ENCODE measurements around the gene CUX1. TPM values are rescaled to one million over a fixed set of nuclear protein-coding genes. Genes with fewer than 3 reads are reported as not detected.
"Not testable (repeated sequence)": the region's sequence is repeated elsewhere in the genome, so short reads cannot be mapped to it uniquely, and the experiment has no call there.

The CUX1 gene
- total RNA-seq, 4 donors from 2014 or later, result 93.8 to 156 (median 112) TPM

- Histone ChIP-seq H3K9me3 (no peaks in the 10 kb centered on the region), H3K27ac (no peak overlapping the region), H3K27me3 (no peaks in the 10 kb centered on the region), H3K4me3 (replicated peaks in 1 of 3) (no peak overlapping the region), H3K4me1 (peaks cover 23 to 53% of the 10 kb centered on the region in 2 donors), H3K36me3 (no peaks in the 10 kb centered on the region)
- 60 to 67% methylated on average over 8 of the region's 8 CpGs for WGBS, 2 donors
- TF ChIP-seq CTCF (IDR thresholded peaks at IDR 0.05) (no peak), POLR2A (IDR thresholded peaks at IDR 0.05) (no peak)
- intact Hi-C loops (cut with DNase I), result no loop called here
- no peak for DNase-seq
Observed at GRCh38 chr7:101820703-101821102, 3.3 kb downstream of the CUX1 start.

DNA sequence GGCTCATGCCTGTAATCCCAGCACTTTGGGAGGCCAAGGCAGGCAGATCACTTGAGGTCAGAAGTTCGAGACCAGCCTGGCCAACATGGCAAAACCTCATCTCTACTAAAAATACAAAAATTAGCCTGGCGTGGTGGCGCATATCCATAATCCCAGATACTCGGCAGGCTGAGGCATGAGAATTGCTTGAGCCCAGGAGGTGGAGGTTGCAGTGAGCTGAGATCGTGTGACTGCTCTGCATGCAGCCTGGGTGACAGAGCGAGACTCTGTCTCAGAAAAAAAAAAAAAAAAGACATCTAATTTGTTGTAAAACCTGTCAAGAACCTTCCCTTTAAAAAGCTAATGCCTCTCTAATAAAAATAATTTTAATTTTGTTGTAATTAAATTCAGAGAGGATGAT is 5.2 kb downstream of the CUX1 start:
- H3K27me3 ChIP-seq; H3K9me3 ChIP-seq; H3K4me3 ChIP-seq (replicated peaks in 1 of 3); H3K36me3 ChIP-seq; intact Hi-C loops (cut with DNase I): not testable (repeated sequence)
- 69% methylated on average over 5 to 6 of the region's 6 CpGs for WGBS, 2 donors
- Histone ChIP-seq H3K4me1 (peaks cover 21 to 60% of the 10 kb centered on the region in 2 donors), H3K27ac (peak overlapping the region in 2 of 3 donors; percentile 29 to 66)
- peak in 1 of 2 donors; percentile 41 for DNase-seq

GRCh38 chr7:101823096-101823495 is 5.7 kb downstream of the CUX1 start:
- Histone ChIP-seq H3K4me1 (peaks cover 17 to 55% of the 10 kb centered on the region in 2 donors), H3K36me3 (no peaks in the 10 kb centered on the region), H3K27me3 (no peaks in the 10 kb centered on the region), H3K4me3 (replicated peaks in 1 of 3) (no peak overlapping the region), H3K9me3 (no peaks in the 10 kb centered on the region), H3K27ac (peak overlapping the region in 2 of 3 donors; percentile 29 to 66)
- WGBS, 2 donors, result 30 to 47% methylated on average over 11 of the region's 11 CpGs
- TF ChIP-seq POLR2A (IDR thresholded peaks at IDR 0.05) (no peak), CTCF (IDR thresholded peaks at IDR 0.05) (no peak)
- peak; percentile 47 to 56 for DNase-seq
- intact Hi-C loops (cut with DNase I), result no loop called here

DNA sequence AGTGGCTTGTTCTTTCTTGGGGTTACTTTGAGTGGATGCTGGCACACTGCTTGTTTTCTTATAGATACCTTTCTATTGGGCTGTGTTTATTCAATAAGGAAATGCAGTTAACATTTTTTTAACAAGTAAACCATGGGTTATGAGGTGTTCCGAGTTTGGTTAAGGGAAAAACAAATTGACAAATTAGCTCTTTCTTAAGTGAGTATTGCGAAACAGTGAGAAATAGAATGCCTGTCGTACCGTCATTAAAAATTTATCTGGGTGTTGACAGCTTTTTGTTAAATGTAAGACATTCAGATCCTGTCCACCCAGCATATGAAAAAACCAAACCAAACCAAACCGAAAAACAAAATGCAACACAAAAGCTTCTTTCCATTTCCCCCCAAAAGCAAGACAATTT is 6.2 kb downstream of the CUX1 start:
- Histone ChIP-seq H3K4me3 (replicated peaks in 1 of 3) (no peak overlapping the region), H3K36me3 (no peaks in the 10 kb centered on the region), H3K27ac (peak overlapping the region in 2 of 3 donors; percentile 29 to 66), H3K4me1 (peaks cover 13 to 50% of the 10 kb centered on the region in 2 donors), H3K27me3 (no peaks in the 10 kb centered on the region), H3K9me3 (no peaks in the 10 kb centered on the region)
- 64 to 65% methylated on average over 5 of the region's 5 CpGs for WGBS, 2 donors
- TF ChIP-seq POLR2A (IDR thresholded peaks at IDR 0.05), result no peak
- no peak for TF ChIP-seq CTCF (IDR thresholded peaks at IDR 0.05)
- no peak for DNase-seq
- intact Hi-C loops (cut with DNase I), result no loop called here

DNA sequence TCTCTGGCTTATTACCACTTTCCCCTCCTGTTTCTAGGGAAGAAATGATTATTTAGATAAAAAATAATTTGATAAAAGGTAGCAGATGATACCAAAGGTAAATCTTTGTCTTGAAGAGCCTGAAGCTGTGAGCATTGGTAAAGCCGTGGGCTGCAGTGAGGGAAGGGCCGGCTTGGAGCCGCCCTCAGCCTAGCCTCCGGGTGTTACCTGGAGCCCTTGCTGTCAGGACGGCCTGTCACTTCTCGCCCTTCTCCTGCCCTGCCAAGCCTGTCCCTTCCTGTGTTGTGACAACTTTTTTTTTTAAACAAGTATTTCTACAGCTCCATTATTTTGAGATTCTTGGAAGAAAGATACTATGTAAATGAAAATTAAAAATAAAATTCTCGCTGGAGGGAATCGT is 7.0 kb downstream of the CUX1 start:
- intact Hi-C loops (cut with DNase I), result no loop called here
- TF ChIP-seq POLR2A (IDR thresholded peaks at IDR 0.05), result no peak
- TF ChIP-seq CTCF (IDR thresholded peaks at IDR 0.05), result no peak
- Histone ChIP-seq H3K27me3 (no peaks in the 10 kb centered on the region), H3K9me3 (no peaks in the 10 kb centered on the region), H3K4me1 (peaks cover 5 to 42% of the 10 kb centered on the region in 2 donors), H3K36me3 (no peaks in the 10 kb centered on the region), H3K4me3 (replicated peaks in 1 of 3) (no peak overlapping the region), H3K27ac (no peak overlapping the region)
- WGBS, 2 donors, result 90 to 94% methylated on average over 8 of the region's 8 CpGs
- DNase-seq, result no peak
